K562 (cell line): ENCODE data around the gene IL20RA.

Source experiments
- DNMT1 ChIP-seq: fragments of 450-650 bp; IDR thresholded peaks from 2 replicates; pipeline ENCODE4 v1.6.1; 2016; ENCODE audit warnings: antibody characterized with exemption, mild to moderate bottlenecking
- HMG20B ChIP-seq: fragments of 250-450 bp; sonication (Bioruptor Pico); IDR thresholded peaks from 2 replicates; pipeline ENCODE4 v1.5.0; 2021; ENCODE audit warnings: mild to moderate bottlenecking
- HNRNPLL ChIP-seq: fragments of 200-400 bp; formaldehyde crosslinking; IDR thresholded peaks from 2 replicates; pipeline ENCODE4 v1.6.1; 2017; ENCODE audit warnings: low read length, low read depth, mild to moderate bottlenecking; ENCODE audit not compliant: poor library complexity, severe bottlenecking
- TF ChIP-seq, protein P1 (sequence below), 3 experiments: IDR thresholded peaks in 2 of 3; conservative IDR thresholded peaks in 1 of 3; 2 replicates each; pipeline ENCODE4 v1.5.1; 2011 to 2012; ENCODE audit warnings: low read length in 3 of 3, mild to moderate bottlenecking in 3 of 3, control low read depth in 2 of 3, improper control_type of control experiment in 1 of 3, inconsistent platforms in 1 of 3, low read depth in 1 of 3, mixed read lengths in 1 of 3, moderate library complexity in 1 of 3; ENCODE audit not compliant: insufficient read depth in 2 of 3
- TF ChIP-seq, protein P2 (sequence below): sonication (generic); formaldehyde crosslinking; IDR thresholded peaks from 2 replicates; pipeline ENCODE4 v1.5.0; 2020; ENCODE audit warnings: missing genetic modification reagents
- TF ChIP-seq, protein P3 (sequence below): sonication (generic); formaldehyde crosslinking; IDR thresholded peaks from 2 replicates; pipeline ENCODE4 v1.8.1; 2023; ENCODE audit warnings: mild to moderate bottlenecking, missing genetic modification reagents
- TF ChIP-seq, protein P4 (sequence below): fragments of 250-450 bp; sonication (Bioruptor Pico); IDR thresholded peaks from 2 replicates; pipeline ENCODE4 v1.5.0; 2020; ENCODE audit warnings: mild to moderate bottlenecking, borderline replicate concordance

DNA sequence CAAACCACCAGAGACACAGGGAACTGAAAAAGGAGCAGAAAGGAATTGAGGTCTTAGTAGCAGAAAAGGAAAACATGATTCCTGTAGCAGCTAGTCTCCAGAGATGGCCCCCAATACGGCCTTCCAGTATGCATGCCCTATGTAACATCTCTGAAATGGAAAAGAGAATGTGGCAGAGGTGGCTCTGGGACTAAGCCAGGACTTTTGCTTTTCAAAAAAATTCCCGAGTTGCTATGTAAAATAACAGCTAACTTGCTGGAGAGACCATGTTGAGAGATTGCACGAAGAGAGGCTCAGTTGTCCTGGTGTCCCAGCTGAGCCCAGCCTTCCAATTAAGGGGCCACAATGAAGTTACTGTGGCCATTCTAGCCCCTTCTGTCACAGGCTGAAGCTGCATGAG lies 27.7 kb downstream of the IL20RA start:
- TF ChIP-seq, protein P1, sequence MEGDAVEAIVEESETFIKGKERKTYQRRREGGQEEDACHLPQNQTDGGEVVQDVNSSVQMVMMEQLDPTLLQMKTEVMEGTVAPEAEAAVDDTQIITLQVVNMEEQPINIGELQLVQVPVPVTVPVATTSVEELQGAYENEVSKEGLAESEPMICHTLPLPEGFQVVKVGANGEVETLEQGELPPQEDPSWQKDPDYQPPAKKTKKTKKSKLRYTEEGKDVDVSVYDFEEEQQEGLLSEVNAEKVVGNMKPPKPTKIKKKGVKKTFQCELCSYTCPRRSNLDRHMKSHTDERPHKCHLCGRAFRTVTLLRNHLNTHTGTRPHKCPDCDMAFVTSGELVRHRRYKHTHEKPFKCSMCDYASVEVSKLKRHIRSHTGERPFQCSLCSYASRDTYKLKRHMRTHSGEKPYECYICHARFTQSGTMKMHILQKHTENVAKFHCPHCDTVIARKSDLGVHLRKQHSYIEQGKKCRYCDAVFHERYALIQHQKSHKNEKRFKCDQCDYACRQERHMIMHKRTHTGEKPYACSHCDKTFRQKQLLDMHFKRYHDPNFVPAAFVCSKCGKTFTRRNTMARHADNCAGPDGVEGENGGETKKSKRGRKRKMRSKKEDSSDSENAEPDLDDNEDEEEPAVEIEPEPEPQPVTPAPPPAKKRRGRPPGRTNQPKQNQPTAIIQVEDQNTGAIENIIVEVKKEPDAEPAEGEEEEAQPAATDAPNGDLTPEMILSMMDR (IDR thresholded peaks at IDR 0.05 in 2 of 3, conservative IDR thresholded peaks at IDR 0.05 in 1 of 3; ENCODE audit: insufficient read depth in 2 of 3, low read depth in 1 of 3, low read length in 3 of 3), result no peak
- TF ChIP-seq HMG20B (CRISPR knock-in tag) (no peak), DNMT1 (no peak), HNRNPLL (no peak)
- TF ChIP-seq, protein P2, sequence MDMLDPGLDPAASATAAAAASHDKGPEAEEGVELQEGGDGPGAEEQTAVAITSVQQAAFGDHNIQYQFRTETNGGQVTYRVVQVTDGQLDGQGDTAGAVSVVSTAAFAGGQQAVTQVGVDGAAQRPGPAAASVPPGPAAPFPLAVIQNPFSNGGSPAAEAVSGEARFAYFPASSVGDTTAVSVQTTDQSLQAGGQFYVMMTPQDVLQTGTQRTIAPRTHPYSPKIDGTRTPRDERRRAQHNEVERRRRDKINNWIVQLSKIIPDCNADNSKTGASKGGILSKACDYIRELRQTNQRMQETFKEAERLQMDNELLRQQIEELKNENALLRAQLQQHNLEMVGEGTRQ (CRISPR knock-in tag), result no peak
- TF ChIP-seq, protein P3, sequence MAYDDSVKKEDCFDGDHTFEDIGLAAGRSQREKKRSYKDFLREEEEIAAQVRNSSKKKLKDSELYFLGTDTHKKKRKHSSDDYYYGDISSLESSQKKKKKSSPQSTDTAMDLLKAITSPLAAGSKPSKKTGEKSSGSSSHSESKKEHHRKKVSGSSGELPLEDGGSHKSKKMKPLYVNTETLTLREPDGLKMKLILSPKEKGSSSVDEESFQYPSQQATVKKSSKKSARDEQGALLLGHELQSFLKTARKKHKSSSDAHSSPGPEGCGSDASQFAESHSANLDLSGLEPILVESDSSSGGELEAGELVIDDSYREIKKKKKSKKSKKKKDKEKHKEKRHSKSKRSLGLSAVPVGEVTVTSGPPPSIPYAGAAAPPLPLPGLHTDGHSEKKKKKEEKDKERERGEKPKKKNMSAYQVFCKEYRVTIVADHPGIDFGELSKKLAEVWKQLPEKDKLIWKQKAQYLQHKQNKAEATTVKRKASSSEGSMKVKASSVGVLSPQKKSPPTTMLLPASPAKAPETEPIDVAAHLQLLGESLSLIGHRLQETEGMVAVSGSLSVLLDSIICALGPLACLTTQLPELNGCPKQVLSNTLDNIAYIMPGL (CRISPR knock-in tag), result no peak
- TF ChIP-seq, protein P4, sequence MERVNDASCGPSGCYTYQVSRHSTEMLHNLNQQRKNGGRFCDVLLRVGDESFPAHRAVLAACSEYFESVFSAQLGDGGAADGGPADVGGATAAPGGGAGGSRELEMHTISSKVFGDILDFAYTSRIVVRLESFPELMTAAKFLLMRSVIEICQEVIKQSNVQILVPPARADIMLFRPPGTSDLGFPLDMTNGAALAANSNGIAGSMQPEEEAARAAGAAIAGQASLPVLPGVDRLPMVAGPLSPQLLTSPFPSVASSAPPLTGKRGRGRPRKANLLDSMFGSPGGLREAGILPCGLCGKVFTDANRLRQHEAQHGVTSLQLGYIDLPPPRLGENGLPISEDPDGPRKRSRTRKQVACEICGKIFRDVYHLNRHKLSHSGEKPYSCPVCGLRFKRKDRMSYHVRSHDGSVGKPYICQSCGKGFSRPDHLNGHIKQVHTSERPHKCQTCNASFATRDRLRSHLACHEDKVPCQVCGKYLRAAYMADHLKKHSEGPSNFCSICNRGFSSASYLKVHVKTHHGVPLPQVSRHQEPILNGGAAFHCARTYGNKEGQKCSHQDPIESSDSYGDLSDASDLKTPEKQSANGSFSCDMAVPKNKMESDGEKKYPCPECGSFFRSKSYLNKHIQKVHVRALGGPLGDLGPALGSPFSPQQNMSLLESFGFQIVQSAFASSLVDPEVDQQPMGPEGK (CRISPR knock-in tag), result no peak
